ENCODE measurements around the gene FRMPD1. TPM values are rescaled to one million over a fixed set of nuclear protein-coding genes. Genes with fewer than 3 reads are reported as not detected.

FRMPD1 gene
- total and polyA plus RNA-seq, 2 of the 4 experiments (the other 2 are of a cell fraction), result not detected

DNA sequence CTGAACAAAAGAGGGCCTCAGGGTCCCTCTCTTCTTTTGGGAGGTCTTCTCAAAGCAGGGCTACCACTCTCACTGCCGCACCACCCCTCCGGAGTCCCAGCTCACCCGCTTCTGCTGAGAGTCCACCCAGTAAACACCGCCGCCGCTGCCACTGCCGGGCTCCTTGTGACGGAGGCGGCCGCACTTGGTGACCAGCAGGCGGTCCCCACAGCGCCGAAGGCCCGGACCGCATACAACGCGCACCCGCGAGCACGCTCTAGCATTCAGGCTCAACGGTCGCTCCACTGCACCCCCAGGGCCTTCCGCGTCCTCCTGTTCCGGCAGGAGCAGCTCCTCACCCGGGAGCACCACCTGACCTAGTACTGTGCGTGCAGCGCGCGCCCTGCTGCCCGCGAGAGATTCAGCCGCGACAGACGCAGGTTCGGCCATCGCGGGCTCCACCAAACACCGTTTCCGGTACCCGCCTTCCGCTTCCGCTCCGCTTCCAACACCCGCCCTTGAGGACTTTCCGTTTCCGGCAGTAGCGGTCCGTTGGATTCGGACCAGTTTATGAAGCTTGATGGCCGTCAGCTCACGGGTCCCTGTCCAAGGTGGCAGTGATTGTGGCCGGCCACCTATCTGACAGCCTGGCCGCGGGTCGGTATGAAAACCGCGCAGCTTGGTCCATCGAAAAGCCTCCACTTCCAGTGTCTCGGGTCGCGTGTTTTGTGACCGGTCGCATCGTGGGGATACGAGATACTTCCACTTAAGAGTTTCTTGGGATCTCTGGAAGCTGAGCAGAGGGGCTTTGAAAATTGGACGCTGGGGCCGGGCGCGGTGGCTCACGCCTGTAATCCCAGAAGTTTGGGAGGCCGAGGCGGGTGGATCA, 134.1 kb downstream of the FRMPD1 start, which contains the start of gene EXOSC3:
Gene EXOSC3 (minus strand): TSS at position 449 of the 868 bp plus-strand sequence. CDS start 20 bp downstream, at position 429.
- H4K91ac ChIP-seq (ENCODE audit: insufficient read depth, low read depth, low read length), result peak within 1 kb of the TSS; percentile 63
- peak within 1 kb of the TSS; percentile 95 for H3K27ac ChIP-seq (ENCODE audit: insufficient read depth, low read length)
- peak within 1 kb of the TSS; percentile 97 for H3K9ac ChIP-seq (ENCODE audit: low read depth, low read length)
- no peaks in the 10 kb centered on the region for H3K9me3 ChIP-seq (ENCODE audit: control insufficient read depth, insufficient read depth, low read length)
- H4K20me1 ChIP-seq (ENCODE audit: insufficient read depth, low read length), result peaks cover 14% of the 10 kb centered on the region; the same call in 1 of the 2 replicates
- H3K36me3 ChIP-seq (ENCODE audit: control insufficient read depth, insufficient read depth, low read length), result peaks cover 13% of the 10 kb centered on the region
- peak within 1 kb of the TSS; percentile 93 for H3K23ac ChIP-seq (ENCODE audit: low read depth, low read length)
- H2AK5ac ChIP-seq (ENCODE audit: low read depth, low read length), result peak within 1 kb of the TSS; percentile 82
- no peaks in the 10 kb centered on the region for H3K27me3 ChIP-seq (ENCODE audit: control insufficient read depth, insufficient read depth, low read length)
- peak within 1 kb of the TSS; percentile 97 for H3K4me2 ChIP-seq (ENCODE audit: low read depth, low read length)
- ChIA-PET CTCF (interaction anchor here (0.9 kb wide), 1 partner anchor 9 kb away, joined by 3 read pairs; no protein-coding TSS in a partner anchor), POLR2A (ENCODE audit: unreplicated experiment) (interaction anchor here (0.6 to 1.0 kb wide), 4 partner anchors 11 to 444 kb away, joined by 3 to 6 read pairs (median 4); no protein-coding TSS in a partner anchor)
- peak within 1 kb of the TSS; percentile 95 for H3K14ac ChIP-seq (replicated peaks; ENCODE audit: low read depth, low read length)
- WGBS, 2 experiments (ENCODE audit: extremely low coverage in 2 of 2, insufficient read length in 1 of 2), result 0% methylated on average over 37 of the region's 73 CpGs; no CpG with 5 or more reads in 1 of the 2 experiments
- ATAC-seq (ENCODE audit: low read depth) (peak; percentile 90), DNase-seq (peak; percentile 90)
- in situ Hi-C loops (cut with MboI; ENCODE audit: low sequenced_read_pairs), result no loop called here
- peak within 1 kb of the TSS; percentile 97 for H4K5ac ChIP-seq (ENCODE audit: low read depth, low read length)
- H2BK5ac ChIP-seq (ENCODE audit: low read depth, low read length, poor library complexity, severe bottlenecking), result peak within 1 kb of the TSS; percentile 83
- peaks cover 3% of the 10 kb centered on the region; the same call in 1 of the 2 replicates for H3K4me1 ChIP-seq (ENCODE audit: control insufficient read depth, insufficient read depth, low read length)
- peak; percentile 26; the same call in 1 of the 2 replicates for TF ChIP-seq MXI1 (IDR thresholded peaks at IDR 0.05; ENCODE audit: borderline replicate concordance, low read depth, low read length)
- peak; percentile 68; the same call in 1 of the 2 replicates for TF ChIP-seq POLR2A (IDR thresholded peaks at IDR 0.05; ENCODE audit: low read depth, low read length)
- TF ChIP-seq, protein P1, sequence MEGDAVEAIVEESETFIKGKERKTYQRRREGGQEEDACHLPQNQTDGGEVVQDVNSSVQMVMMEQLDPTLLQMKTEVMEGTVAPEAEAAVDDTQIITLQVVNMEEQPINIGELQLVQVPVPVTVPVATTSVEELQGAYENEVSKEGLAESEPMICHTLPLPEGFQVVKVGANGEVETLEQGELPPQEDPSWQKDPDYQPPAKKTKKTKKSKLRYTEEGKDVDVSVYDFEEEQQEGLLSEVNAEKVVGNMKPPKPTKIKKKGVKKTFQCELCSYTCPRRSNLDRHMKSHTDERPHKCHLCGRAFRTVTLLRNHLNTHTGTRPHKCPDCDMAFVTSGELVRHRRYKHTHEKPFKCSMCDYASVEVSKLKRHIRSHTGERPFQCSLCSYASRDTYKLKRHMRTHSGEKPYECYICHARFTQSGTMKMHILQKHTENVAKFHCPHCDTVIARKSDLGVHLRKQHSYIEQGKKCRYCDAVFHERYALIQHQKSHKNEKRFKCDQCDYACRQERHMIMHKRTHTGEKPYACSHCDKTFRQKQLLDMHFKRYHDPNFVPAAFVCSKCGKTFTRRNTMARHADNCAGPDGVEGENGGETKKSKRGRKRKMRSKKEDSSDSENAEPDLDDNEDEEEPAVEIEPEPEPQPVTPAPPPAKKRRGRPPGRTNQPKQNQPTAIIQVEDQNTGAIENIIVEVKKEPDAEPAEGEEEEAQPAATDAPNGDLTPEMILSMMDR (conservative IDR thresholded peaks at IDR 0.05; ENCODE audit: low read depth, low read length), result 0 out of 2 replicates have a peak, but pooled peaks have one; percentile 4
- TF ChIP-seq RCOR1 (IDR thresholded peaks at IDR 0.05; ENCODE audit: insufficient replicate concordance, low read length), result no peak
- TF ChIP-seq, protein P2, sequence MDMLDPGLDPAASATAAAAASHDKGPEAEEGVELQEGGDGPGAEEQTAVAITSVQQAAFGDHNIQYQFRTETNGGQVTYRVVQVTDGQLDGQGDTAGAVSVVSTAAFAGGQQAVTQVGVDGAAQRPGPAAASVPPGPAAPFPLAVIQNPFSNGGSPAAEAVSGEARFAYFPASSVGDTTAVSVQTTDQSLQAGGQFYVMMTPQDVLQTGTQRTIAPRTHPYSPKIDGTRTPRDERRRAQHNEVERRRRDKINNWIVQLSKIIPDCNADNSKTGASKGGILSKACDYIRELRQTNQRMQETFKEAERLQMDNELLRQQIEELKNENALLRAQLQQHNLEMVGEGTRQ (IDR thresholded peaks at IDR 0.05; ENCODE audit: low read depth, low read length), result peak; percentile 63
- peak; percentile 9 for TF ChIP-seq RAD21 (IDR thresholded peaks at IDR 0.05; ENCODE audit: low read length)
- no peak for TF ChIP-seq FOS (IDR thresholded peaks at IDR 0.05; ENCODE audit: low read depth, low read length)
- peak; percentile 12; the same call in 1 of the 2 replicates for TF ChIP-seq SMC3 (IDR thresholded peaks at IDR 0.05; ENCODE audit: low read depth, low read length)
- TF ChIP-seq MAZ (IDR thresholded peaks at IDR 0.05; ENCODE audit: borderline replicate concordance, low read depth, low read length), result no peak; the same call in 1 of the 2 replicates
- peaks cover 2% of the 10 kb centered on the region; the same call in 1 of the 2 replicates for H3K9me1 ChIP-seq (ENCODE audit: insufficient read depth, low read length)
- peaks cover 29 to 42% of the 10 kb centered on the region in 2 experiments for H3K79me1 ChIP-seq (ENCODE audit: low read depth in 1 of 2, low read length in 2 of 2)
- H4K8ac ChIP-seq (ENCODE audit: low read depth in 2 of 2, low read length in 2 of 2), result peak within 1 kb of the TSS; percentile 26 to 98
- dilution Hi-C loops (cut with HindIII; ENCODE audit: low sequenced_read_pairs, unreplicated experiment), result no loop called here
- no peak within 1 kb of the TSS for H2BK15ac ChIP-seq (ENCODE audit: low read depth, low read length)
- intact Hi-C loops (cut with micrococcal nuclease), result loop anchor here (2.0 kb wide), 2 partner anchors 38 to 194 kb away; no protein-coding TSS in a partner anchor
- peak within 1 kb of the TSS; percentile 92 for H3K4ac ChIP-seq (ENCODE audit: low read depth, low read length)
- H2AK9ac ChIP-seq (replicated peaks; ENCODE audit: low read depth, low read length, poor library complexity), result peak within 1 kb of the TSS; percentile 99
- H3K18ac ChIP-seq (ENCODE audit: low read depth, low read length), result peak within 1 kb of the TSS; percentile 54
- peak within 1 kb of the TSS; percentile 81 for H3K56ac ChIP-seq (ENCODE audit: extremely low read depth, insufficient read depth, low read length)
- peak within 1 kb of the TSS; percentile 100 for H2AFZ ChIP-seq (replicated peaks; ENCODE audit: low read length, poor library complexity)
- H2BK120ac ChIP-seq (ENCODE audit: low read depth, low read length), result peak within 1 kb of the TSS; percentile 59
- H3K4me3 ChIP-seq (ENCODE audit: insufficient read depth, low read depth, low read length), result peak within 1 kb of the TSS; percentile 94
- H2BK20ac ChIP-seq (ENCODE audit: low read depth, low read length), result no peak within 1 kb of the TSS
- BruUV-seq (replicated peaks), result no TSS peak

Measured in IMR-90 (cell line).